NCI-H748 (cell line): ENCODE data around the gene ATP9A.
"Not testable (repeated sequence)": the region's sequence is repeated elsewhere in the genome, so short reads cannot be mapped to it uniquely, and the experiment has no call there.

Source experiments
- DNase-seq: peaks from one replicate; lab custom pipeline; 2025; ENCODE audit not compliant: unreplicated experiment; lab: John Stamatoyannopoulos, UW

Gene ATP9A

DNA sequence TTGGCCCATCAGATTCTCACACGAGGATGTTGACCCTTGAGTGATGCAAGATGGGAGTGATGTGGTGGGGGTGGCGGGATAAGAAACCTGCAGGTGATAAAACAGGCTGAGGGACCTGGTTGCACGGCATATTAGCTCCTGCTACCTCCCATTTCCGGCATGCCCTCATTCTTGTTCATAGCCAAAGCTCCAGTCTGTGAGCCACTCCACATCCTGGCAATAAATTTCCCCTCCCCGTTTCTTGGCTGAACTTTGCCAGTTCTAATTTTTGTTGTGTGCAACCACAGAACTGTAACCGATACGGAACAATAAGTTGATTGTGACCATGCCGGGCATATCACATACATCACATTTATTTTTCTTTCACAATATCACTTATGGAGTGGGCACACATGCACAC, 184.1 kb downstream of the ATP9A start:
- no peak for DNase-seq

DNA sequence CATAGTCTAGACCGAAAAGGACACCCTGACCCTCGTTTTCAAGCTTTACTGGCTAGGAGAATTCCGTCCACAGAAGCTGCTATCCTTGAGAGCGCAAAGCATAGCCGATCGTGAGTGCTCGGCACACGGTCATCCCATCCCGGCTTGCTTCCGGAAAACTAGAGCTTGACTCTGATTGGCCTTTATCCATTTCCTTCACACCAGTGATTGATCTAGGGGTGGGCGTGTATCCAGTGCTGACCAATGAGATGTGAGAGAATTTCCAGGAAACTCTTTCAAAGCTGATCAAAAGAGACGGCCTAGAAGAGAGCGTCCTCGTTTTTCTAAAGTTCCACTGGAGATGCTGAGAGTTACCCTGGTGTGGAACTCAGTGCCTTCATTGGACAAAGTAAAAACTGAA, 184.7 kb downstream of the ATP9A start:
- no peak for DNase-seq

DNA sequence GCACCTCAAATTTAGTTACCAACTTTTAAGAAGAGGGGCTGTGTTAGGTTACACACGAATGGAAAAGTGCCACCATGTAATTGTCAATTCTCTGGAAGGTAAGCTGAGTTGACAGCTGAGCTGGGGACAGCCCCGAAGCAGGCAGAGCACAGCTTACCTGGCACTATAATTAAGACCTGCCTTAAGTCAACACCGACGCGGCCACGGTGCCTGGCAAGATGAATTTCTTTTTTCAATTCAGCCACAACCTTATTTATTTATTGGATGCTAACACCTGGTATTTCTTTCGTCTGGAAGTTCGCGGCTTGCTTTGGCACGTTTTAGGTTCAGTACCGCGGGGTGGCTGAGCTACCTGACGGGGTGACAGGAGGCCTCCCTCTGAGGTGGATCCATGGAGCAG, 185.1 kb downstream of the ATP9A start:
- DNase-seq = peak; percentile 51

DNA sequence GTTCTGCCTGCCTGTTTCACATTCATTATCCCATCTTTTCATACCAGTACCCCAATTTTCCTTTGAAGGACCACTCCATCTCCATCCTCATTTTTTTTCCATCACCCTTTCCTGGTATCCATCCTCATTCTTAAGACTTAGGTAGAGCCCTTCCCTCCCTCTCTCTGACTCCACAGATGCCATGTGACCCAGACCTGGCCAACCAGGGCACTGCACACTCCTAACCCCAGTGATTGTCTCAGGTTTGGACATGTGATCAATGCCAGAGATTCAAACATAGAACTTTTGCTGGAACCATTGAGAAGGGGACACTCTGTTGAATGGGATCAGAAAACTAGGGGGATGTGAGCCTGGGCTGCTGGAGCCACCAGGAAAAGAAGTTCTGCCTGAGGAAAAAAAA, 186.6 kb downstream of the ATP9A start:
- DNase-seq = no peak

DNA sequence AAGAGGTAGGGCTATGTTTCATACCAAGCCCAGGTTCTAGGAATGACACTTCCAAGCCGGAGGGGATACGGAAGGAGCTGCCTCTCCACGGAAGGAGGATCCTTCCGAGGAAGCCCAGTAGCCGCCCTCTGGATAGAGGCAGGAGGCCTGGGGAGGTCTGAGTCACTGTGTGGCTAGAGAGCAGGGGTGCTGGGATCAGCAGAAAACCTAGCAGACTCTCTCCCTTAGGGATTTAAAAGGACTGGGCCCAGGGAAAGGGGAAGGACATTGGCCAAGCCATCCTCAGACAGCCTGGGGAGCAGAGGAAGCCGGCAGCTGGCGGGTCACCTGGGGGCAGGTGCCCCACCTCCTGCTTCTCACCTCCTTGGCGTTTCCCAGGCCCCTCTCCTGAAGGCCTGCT, 189.1 kb downstream of the ATP9A start:
- DNase-seq = no peak

DNA sequence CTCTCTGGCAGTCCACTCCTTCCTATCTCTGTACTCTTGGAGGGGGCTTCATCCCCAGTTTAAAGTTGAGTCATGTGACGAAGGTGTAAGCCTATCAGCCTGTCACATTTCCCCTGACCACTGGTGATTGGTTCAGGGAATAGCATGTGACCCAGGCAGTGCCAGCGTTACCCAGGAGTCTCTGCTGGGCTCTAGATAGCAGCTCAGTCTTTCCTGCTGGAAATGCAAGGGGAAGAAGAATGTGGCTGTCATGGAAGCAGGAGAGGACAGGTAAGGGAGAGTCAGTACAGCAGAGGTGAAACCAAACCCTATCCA, 190.1 kb downstream of the ATP9A start:
- no peak for DNase-seq

DNA sequence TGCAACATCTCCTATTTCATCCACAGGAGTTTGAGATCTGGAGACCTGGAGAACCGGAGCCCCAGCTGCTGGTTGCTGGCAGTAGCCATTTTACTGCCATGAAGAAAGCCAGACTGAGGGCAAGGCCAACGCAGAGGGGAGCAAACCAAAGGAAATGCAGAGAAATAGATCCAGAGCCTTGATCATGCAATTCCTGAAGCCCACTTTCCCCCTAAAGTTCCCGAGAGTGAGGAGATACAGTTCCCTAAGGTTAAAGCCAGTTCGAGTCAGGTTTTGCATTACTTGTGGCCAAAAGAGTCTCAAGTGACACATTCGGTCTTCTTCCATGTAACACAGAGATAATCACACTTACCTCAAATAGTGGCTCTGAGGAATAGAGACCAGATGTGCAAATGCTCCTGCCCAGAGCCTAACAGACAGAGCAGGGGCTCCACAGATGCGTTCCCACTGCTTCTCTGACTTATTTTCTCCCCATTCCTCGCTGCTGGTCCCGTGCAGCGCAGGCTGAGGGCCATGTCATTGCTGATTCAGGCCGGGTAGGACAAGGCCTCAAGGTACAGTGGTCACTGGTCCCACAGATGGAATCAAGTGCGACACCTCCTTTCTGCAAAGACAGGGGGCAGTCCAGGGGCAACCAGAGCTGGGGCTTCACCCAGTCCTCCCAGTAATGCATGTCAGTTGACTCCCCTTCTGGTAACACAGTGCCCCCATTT, 190.6 kb downstream of the ATP9A start:
- DNase-seq = no peak

DNA sequence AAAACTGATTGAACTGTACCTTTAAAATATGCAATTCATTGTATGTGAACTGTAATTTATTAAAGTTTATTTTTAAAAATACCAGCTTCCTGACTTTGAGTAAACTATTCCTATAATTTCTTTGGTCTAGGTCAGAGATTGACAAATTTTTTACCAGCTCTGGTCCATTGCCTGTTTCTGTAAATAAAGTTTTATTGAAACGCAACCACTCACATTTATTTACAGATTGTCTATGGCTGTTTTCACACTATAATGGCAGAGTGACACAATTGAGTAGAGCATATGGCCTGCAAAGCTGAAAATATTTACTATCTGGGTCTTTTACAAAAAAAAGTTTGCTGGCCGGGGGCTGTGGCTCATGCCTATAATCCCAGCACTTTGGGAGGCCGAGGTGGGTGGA, 192.7 kb downstream of the ATP9A start:
- no peak for DNase-seq

DNA sequence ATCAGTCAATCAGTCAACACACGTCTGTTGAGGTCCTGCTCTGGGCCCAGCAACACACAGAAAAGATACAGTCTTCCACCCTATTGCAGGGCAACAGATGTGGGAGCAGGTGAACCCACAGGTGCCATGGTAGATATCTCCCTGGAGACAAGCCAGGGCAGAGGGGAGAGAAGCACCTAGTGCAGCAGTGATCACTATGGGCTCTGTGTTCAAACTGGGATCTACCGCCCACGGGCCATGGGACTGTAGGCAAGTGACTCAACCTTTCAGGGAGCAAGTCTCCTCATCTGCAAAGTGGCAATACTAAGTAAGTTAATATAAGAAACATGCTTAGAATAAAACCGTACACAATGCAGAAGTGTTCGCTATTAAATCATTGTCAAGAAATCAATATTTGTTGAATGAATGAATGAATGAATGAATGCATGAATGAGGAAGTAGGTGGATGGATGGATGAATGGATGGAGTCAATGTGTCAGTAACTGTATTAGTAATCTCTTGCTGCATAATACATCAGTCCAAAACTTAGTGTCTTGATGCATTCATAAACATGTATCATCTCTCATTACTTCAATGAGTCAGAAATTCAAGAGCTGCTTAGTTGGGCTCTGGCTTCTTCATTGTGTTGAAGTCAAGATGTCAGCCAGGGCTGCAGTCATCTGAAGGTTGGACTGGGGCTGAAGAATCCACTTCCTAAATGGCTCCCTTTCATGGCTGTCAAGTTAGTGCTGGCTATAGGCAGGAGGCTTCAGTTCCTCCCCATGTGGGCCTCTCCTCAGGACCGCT, 193.7 kb downstream of the ATP9A start:
- DNase-seq = no peak

DNA sequence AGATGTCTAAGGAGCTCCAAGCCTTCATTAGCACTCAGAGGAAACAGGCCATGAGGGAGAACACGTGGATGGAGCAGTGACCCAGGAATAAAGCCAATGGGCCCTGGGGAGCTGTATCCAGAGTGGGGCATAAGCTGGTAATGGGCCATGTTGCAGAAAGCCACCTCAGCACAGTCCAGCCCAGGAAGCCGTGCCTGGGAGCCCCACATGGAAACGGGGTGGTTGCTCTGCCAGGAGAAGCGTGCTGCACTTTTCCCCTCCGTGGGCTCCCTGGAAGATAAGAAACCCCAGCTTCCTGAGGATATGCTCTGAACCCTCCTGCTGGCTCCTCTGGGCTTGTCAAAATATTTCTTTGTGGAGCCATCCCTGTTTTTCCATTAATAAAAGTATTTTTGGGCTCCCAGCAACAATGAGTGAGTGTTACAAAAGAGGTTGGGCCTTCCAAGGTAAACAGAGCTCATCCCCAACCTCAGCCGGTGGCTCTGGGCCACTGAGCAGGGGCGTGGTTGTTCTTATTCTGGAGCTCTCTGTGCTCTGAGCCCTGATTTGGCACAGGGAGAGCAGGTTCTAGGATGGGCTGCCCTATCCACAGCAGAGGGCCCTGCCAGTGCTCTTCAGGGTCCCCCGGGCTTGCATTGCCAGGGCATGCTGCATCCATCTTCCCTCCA, 194.5 kb downstream of the ATP9A start:
- no peak for DNase-seq

DNA sequence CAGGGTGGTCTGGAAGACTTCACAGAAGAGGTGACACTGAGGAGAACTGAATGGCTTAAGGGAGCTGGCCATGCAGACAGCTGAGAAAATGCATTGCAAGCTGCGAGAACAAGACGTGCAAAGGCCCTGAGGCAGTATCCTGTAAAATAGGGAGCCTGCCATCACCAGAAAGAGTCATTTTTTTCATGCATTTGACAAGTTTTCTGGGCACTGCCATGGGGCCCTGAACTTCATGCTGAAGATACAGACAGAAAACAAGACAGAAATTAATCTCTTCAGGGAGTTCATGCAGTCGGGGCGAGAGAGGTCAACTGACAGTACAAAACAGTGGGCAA, 196.8 kb downstream of the ATP9A start:
- no peak for DNase-seq

DNA sequence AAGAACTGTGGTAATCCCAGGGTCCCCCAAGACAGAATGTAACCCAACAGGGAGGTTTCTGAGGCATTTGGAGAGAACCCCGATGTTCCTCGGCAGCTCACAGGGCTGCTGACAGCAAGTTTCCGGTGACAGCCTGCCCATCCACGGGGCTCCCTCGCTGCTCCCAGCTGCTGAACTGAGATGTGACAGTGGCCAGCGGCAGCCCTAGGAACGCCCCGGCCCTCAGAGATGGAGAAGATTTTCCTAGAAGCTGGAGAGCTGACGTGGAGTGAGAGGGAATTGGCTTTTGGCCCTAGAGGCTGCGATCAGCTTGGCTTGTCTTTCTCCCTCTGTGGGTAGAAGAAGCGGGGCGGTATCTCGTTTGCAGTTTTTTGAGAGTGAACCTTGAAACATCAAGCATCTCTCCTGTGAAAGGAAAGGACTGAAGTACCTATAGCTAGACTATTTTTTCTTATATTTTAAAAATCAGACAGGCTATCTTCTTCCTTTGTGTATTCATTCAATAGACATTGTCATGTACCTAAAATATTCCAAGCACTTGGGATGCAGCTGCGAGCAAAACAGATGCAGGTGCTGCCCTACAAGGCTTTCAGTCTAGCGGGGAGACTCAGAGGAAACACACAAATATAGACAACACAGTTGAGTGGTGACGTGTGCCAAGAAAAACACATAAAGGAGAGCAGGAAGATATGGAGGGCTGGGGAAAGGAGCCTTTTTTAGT, 197.3 kb downstream of the ATP9A start:
- no peak for DNase-seq

DNA sequence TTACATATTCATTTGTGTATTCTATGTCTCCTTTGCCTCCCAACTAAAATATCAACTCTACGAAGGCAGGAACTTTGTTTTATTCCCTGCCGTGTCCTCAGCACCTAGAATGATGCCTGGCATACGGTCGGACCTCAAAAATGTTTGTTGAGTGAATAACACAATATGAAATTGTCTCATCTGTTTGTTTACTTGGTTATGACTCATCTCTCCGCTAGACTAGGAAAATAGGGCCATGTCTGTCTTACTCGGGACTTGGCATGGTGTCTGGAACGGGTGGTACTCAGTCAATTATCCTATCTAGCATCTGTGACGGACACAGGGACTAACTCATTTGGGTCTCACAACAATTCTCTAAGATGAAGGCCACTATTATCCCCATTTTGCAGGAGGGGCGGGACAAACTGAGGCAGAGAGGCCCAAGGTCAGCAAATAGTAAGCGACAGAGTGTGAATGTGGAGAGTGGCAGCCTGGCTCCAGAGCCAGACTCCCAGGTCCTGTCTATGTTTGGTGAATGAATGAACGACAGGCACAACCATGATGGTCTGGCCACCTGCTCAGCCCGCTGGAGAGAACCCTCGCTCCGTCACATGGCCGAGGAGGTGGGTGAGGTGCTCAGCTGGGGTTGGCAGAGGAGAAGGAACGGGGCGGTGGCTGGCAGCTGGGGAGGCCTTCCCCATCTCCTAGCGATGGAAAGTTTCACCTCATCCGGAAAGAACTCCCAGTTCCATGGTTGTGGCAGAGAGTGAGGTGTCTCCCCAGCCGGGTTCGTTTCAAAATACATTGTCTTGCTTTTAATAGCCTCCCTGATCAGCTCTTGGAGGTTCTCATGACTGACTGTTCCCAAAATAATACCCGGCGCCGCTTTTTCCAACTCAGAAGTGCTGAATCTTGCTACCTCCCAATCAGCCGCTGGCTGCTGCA, 198.1 kb downstream of the ATP9A start:
- no peak for DNase-seq

DNA sequence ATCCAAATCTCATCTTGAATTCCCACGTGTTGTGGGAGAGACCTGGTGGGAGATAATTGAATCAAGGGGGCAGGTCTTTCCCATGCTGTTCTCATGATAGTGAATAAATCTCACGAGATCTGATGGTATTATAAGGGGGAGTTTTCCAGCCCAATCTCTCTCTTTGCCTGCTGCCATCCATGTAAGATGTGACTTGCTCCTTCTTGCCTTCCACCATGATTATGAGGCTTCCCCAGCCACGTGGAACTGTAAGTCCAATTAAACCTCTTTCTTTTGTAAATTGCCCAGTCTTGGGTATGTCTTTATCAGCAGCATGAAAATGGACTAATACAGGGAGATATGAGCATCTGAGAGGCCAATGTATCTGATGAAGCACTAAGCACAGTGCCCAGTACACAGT, 199.7 kb downstream of the ATP9A start:
- not testable (repeated sequence) for DNase-seq

DNA sequence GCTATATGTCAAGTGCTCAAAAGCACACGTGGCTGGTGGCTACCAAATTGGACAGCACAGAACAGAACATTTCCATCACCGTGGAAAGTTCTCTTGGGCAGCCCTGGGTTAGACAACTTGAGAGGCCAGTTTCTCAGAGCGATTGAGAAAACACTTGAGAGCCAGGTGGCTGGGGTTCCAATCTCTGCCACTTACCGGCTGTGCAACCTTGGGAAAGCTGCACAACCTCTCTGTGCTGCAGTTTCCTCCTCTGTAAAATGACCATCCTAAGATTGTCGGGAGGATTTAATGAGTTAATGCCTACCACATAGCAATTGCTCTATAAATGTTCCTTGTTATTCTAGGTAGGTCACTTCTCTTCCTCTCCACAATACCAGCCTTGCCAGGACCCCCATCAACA, 200.6 kb downstream of the ATP9A start:
- no peak for DNase-seq

DNA sequence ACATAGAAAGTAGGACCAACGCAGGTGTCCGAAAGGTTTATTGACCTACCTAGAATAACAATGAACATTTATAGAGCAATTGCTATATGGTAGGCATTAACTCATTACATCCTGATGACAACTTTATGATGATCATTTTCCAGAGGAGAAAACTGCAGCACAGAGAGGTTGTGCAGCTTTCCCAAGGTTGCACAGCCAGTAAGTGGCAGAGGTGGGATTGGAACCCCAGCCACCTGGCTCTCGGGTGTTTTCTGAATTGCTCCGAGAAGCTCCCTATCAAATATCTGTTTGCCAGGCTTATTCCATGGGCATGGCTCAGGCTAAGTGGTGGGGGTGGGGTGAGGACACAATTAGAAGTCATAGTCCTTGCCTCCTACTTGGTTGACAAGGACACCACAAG, 201.6 kb downstream of the ATP9A start:
- DNase-seq = no peak

DNA sequence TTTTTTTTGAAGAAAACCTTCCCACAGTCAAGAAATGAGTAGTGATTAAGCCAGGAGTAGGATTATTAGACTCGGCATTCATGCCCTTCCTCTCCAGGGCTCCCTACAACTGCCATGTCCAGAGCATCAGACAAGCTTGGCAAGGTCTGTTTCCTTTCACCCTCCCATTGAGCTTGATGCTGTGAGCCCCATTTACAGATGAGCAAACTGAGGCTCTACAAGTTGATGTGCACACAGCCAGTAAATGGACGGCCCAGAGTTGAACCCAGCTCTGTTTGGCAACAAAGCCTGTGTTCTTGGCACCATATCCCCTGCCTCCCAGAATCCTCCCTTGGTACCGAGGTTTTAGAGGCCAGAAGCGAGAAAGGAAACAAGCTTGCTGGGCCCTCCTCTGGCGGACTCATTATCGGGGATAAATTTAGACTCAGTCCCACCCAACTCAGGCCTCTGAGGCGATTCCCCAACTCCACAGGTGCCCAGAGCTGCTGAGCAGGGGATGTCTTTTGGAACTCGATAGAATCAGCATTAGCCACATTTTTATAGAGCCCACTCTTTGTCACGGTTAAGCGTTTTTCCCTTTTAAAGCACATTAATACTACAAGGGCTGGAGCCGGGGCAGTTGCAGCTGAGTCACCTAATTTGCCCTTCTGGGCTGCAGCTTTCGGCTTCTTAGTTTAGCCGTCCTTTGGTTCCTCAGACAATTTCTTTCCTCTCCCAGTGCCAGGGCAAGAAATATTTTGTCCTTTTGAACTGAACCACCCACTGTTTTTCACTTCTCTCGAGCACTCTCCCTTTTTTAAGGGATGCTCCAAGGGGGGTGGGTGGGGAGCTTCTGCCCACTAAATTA, 202.7 kb downstream of the ATP9A start:
- no peak for DNase-seq

DNA sequence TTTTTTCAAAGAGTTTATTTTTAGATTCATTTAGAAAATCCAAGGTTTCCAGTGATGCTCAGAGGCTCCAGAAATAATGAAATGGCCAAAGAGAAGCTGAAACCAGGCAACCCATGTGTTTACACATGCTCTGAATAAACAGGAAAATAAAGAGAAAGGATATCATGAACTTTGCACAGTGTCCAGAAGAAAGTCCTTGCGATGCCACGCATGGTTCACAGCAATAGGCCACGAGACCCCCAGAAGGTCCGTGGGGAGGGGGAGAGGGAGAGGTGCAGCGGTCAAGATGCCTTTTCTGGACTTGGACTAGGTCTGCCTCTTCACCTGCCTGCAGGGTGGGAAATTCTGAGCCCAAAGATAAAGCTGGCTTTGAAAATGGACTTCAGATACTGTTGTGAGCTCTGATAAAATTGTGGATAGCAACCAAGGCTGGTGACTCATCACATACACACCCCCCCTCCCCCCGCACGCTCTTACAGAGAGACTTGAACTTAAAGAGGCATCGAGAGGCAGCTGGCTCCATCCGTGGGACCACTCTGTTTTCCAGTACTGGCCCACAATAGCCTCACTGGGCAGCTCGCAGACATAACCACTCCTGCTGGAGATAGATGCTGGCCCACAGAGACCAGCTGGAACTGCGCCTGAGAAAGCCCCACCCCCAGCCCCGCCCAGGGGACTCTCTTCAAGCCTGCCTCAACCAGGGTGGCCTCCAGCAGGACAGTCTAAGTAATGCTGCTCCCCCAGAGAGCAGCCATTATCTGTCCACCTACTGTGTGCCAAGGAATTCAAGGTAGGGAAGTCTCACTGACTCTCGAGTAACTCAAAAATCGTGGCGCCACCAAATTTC, 204.5 kb downstream of the ATP9A start:
- DNase-seq = peak; percentile 4

DNA sequence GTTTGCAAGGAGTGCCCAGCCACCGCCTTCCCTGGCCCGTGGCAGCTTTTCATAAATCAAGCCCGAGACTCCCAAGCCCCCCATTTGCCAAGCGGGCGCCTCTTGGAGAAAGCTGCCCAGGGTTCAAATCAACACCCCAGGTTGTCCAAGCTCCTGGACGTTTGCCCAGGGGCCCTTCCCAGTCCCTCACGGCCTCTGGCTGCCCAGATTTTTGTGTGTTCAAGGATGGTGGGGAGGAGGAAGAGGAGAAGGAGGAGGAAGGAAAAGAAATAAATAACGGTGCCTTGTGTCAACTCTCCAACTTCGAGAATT, 205.1 kb downstream of the ATP9A start:
- DNase-seq = no peak
